Ishikawa (cell line): ENCODE measurements around the gene RAD51B.
A peak's percentile ranks its signal among the peaks of the same experiment; 100 is the strongest.

ENCODE experiments used
- CEBPB ChIP-seq: IDR thresholded peaks from 2 replicates; pipeline ENCODE4 v1.6.1; 2012
- CREB1 ChIP-seq: IDR thresholded peaks from 2 replicates; pipeline ENCODE4 v1.6.1; 2012; ENCODE audit warnings: low read depth
- EGR1 ChIP-seq: IDR thresholded peaks from 2 replicates; pipeline ENCODE4 v1.6.1; 2012
- EP300 ChIP-seq: IDR thresholded peaks from 2 replicates; pipeline ENCODE4 v1.6.1; 2012; ENCODE audit warnings: borderline replicate concordance
- FOXM1 ChIP-seq: IDR thresholded peaks from 2 replicates; pipeline ENCODE4 v1.6.1; 2012; ENCODE audit warnings: low read depth, borderline replicate concordance
- MAX ChIP-seq: IDR thresholded peaks from 2 replicates; pipeline ENCODE4 v1.6.1; 2012
- NFIC ChIP-seq: IDR thresholded peaks from 2 replicates; pipeline ENCODE4 v1.6.1; 2012
- RAD21 ChIP-seq: IDR thresholded peaks from 2 replicates; pipeline ENCODE4 v1.6.1; 2012; ENCODE audit warnings: low read depth
- REST ChIP-seq: IDR thresholded peaks from 2 replicates; pipeline ENCODE4 v1.6.1; 2012; ENCODE audit warnings: low read depth, mild to moderate bottlenecking
- TAF1 ChIP-seq: IDR thresholded peaks from 2 replicates; pipeline ENCODE4 v1.6.1; 2012; ENCODE audit warnings: low read depth, mild to moderate bottlenecking
- TCF12 ChIP-seq: IDR thresholded peaks from 2 replicates; pipeline ENCODE4 v1.6.1; 2012; ENCODE audit warnings: low read depth
- TEAD4 ChIP-seq: IDR thresholded peaks from 2 replicates; pipeline ENCODE4 v1.6.1; 2012
- USF1 ChIP-seq: IDR thresholded peaks from 2 replicates; pipeline ENCODE4 v1.6.1; 2012
- YY1 ChIP-seq: IDR thresholded peaks from 2 replicates; pipeline ENCODE4 v1.6.1; 2012; ENCODE audit warnings: low read depth
- ZBTB7A ChIP-seq: IDR thresholded peaks from 2 replicates; pipeline ENCODE4 v1.6.1; 2012; ENCODE audit warnings: low read depth

The RAD51B gene

GRCh38 chr14:68576496-68577244 is 757.1 kb downstream of the RAD51B start:
- TF ChIP-seq EGR1 (no peak), RAD21 (no peak), REST (no peak), TAF1 (no peak), MAX (no peak), CEBPB (no peak), NFIC (no peak), EP300 (no peak), FOXM1 (no peak), USF1 (no peak), TCF12 (no peak), CREB1 (no peak)

- TF ChIP-seq RAD21 (peak; percentile 8; the same call in 1 of the 2 replicates), FOXM1 (peak; percentile 65), NFIC (peak; percentile 33; the same call in 1 of the 2 replicates), REST (no peak), USF1 (no peak), ZBTB7A (no peak), YY1 (peak; percentile 37; the same call in 1 of the 2 replicates), CEBPB (peak; percentile 87), EGR1 (no peak), TCF12 (peak; percentile 61), TAF1 (no peak), MAX (peak; percentile 95), TEAD4 (peak; percentile 97), CREB1 (no peak), EP300 (peak; percentile 87; the same call in 1 of the 2 replicates)
Measured at GRCh38 chr14:68577802-68578541, 758.4 kb downstream of the RAD51B start.

- TF ChIP-seq TAF1 (no peak), USF1 (no peak), TCF12 (no peak), RAD21 (no peak), TEAD4 (no peak), ZBTB7A (no peak), YY1 (no peak), FOXM1 (no peak)
Measured at GRCh38 chr14:68578597-68578996, 759.0 kb downstream of the RAD51B start.

GRCh38 chr14:68580096-68580645 is 760.6 kb downstream of the RAD51B start:
- TF ChIP-seq MAX: no peak
- TF ChIP-seq YY1: no peak
- no peak for TF ChIP-seq TAF1
- TF ChIP-seq EP300: no peak
- no peak for TF ChIP-seq TCF12
- no peak for TF ChIP-seq USF1
- TF ChIP-seq RAD21: no peak
- no peak for TF ChIP-seq EGR1
- no peak for TF ChIP-seq CREB1
